T-helper 2 cell (primary cell): Measurements from ENCODE around the gene KRTAP5-2.

ENCODE experiments used
- DNase-seq, 5 experiments: peaks; one replicate each; pipeline versions ENCODE4 v3.0.0 to v3.0.0-alpha.2; 2012 to 2022

KRTAP5-2 gene

GRCh38 chr11:1567052-1567720 lies 30.9 kb downstream of the KRTAP5-2 start:
- no peak for DNase-seq

GRCh38 chr11:1566381-1567051 lies 31.6 kb downstream of the KRTAP5-2 start:
- no peak for DNase-seq

- no peak for DNase-seq
Observed at GRCh38 chr11:1565904-1566247, 32.2 kb downstream of the KRTAP5-2 start.

GRCh38 chr11:1565173-1565903 lies 32.8 kb downstream of the KRTAP5-2 start:
- DNase-seq: peak in 1 of 5 experiments; percentile 7

GRCh38 chr11:1564535-1565172 lies 33.4 kb downstream of the KRTAP5-2 start:
- no peak for DNase-seq

GRCh38 chr11:1563697-1564534 lies 34.2 kb downstream of the KRTAP5-2 start:
- peak in 1 of 5 experiments; percentile 9 for DNase-seq

- DNase-seq: no peak
Observed at GRCh38 chr11:1563149-1563638, 34.9 kb downstream of the KRTAP5-2 start.

GRCh38 chr11:1562469-1563148 lies 35.5 kb downstream of the KRTAP5-2 start:
- no peak for DNase-seq

GRCh38 chr11:1561955-1562354 lies 36.1 kb downstream of the KRTAP5-2 start:
- no peak for DNase-seq

- DNase-seq: no peak
Observed at GRCh38 chr11:1561266-1561665, 36.8 kb downstream of the KRTAP5-2 start.

GRCh38 chr11:1560649-1561251 lies 37.3 kb downstream of the KRTAP5-2 start:
- no peak for DNase-seq

- DNase-seq: no peak
Observed at GRCh38 chr11:1560002-1560648, 38.0 kb downstream of the KRTAP5-2 start.

GRCh38 chr11:1559111-1559951 lies 38.8 kb downstream of the KRTAP5-2 start:
- no peak for DNase-seq

GRCh38 chr11:1558775-1559110 lies 39.4 kb downstream of the KRTAP5-2 start:
- DNase-seq: no peak

GRCh38 chr11:1557904-1558774 lies 40.0 kb downstream of the KRTAP5-2 start:
- DNase-seq: no peak

GRCh38 chr11:1557051-1557884 lies 40.8 kb downstream of the KRTAP5-2 start:
- DNase-seq: no peak

- no peak for DNase-seq
Observed at GRCh38 chr11:1556278-1556902, 41.7 kb downstream of the KRTAP5-2 start.
